SK-N-SH (cell line): ENCODE measurements around the gene ANKRD33B. TPM values are rescaled to one million over a fixed set of nuclear protein-coding genes. Genes with fewer than 3 reads are reported as not detected.

Source experiments
- CTCF ChIA-PET: fragments of 300-600, 350-600 bp; formaldehyde crosslinking; extraction: SDS; loops from one replicate; lab custom pipeline; 2021; lab: Yijun Ruan, JAX
- POLR2A ChIA-PET: fragments of 350-600 bp; sonication (Branson Sonifier 250); formaldehyde crosslinking; extraction: SDS; loops from one replicate; lab custom pipeline; 2020; ENCODE audit warnings: antibody characterized with exemption, inconsistent platforms; lab: Yijun Ruan, JAX
- DNase-seq: peaks from one replicate; pipeline ENCODE4 v3.0.0; 2012
- H2AFZ ChIP-seq: fragments of 200-600 bp; sonication (generic); 2 replicates; pipeline ENCODE4 v1.8.1; 2016; ENCODE audit warnings: antibody characterized with exemption, mild to moderate bottlenecking, low read depth
- H3F3A ChIP-seq: fragments of 200-600 bp; sonication (generic); replicated peaks from 2 replicates; pipeline ENCODE3; 2016; ENCODE audit warnings: antibody characterized with exemption, mild to moderate bottlenecking; ENCODE audit not compliant: insufficient read depth
- H3K27ac ChIP-seq, 2 experiments: fragments of 200-500 bp in 1 of 2; fragments of 200-600 bp in 1 of 2; sonication (Bioruptor generic) in 1 of 2; sonication (generic), shearing (Covaris generic) in 1 of 2; 2 replicates each; pipeline versions ENCODE4 v1.5.1 to v1.6.1; 2014 to 2016; ENCODE audit warnings: low read depth in 2 of 2, inconsistent platforms in 1 of 2, low read length in 1 of 2, mild to moderate bottlenecking in 1 of 2, mixed read lengths in 1 of 2
- H3K27me3 ChIP-seq: fragments of 200-600 bp; sonication (generic), shearing (Covaris generic); 2 replicates; pipeline ENCODE4 v1.6.1; 2016; ENCODE audit warnings: mixed run types; ENCODE audit not compliant: insufficient read depth
- H3K36me3 ChIP-seq, 2 experiments: fragments of 200-500 bp in 1 of 2; fragments of 200-600 bp in 1 of 2; sonication (Bioruptor generic) in 1 of 2; sonication (generic) in 1 of 2; replicated peaks in 1 of 2; 2 replicates each; pipeline versions ENCODE3 to v1.5.1; 2014 to 2016; ENCODE audit warnings: low read length in 1 of 2, mild to moderate bottlenecking in 1 of 2; ENCODE audit not compliant: insufficient read depth in 2 of 2, control insufficient read depth in 1 of 2
- H3K4me1 ChIP-seq, 2 experiments: fragments of 200-500 bp in 1 of 2; fragments of 200-600 bp in 1 of 2; sonication (Bioruptor generic) in 1 of 2; sonication (generic), shearing (Covaris generic) in 1 of 2; 2 replicates each; pipeline versions ENCODE4 v1.5.1 to v1.6.1; 2014 to 2016; ENCODE audit warnings: low read depth in 1 of 2, low read length in 1 of 2, mixed run types in 1 of 2; ENCODE audit not compliant: insufficient read depth in 2 of 2, control insufficient read depth in 1 of 2
- H3K4me2 ChIP-seq: fragments of 200-600 bp; sonication (generic), shearing (Covaris generic); 2 replicates; pipeline ENCODE4 v1.6.1; 2017; ENCODE audit warnings: mixed run types
- H3K4me3 ChIP-seq, 2 experiments: fragments of 200-500 bp in 1 of 2; fragments of 200-600 bp in 1 of 2; sonication (Bioruptor generic) in 1 of 2; sonication (generic), shearing (Covaris generic) in 1 of 2; 2 replicates each; pipeline versions ENCODE4 v1.5.1 to v1.8.1; 2014 to 2016; ENCODE audit warnings: low read depth in 2 of 2, inconsistent platforms in 1 of 2, low read length in 1 of 2, mild to moderate bottlenecking in 1 of 2, mixed read lengths in 1 of 2, moderate library complexity in 1 of 2
- H3K79me2 ChIP-seq: fragments of 200-600 bp; sonication (generic); 2 replicates; pipeline ENCODE4 v1.8.1; 2017; ENCODE audit warnings: mild to moderate bottlenecking; ENCODE audit not compliant: insufficient read depth
- H3K9ac ChIP-seq: fragments of 200-600 bp; sonication (generic); 2 replicates; pipeline ENCODE4 v1.6.1; 2017; ENCODE audit warnings: mixed run types
- H3K9me2 ChIP-seq: fragments of 200-600 bp; sonication (generic); 2 replicates; pipeline ENCODE4 v1.6.1; 2017; ENCODE audit warnings: mixed run types
- H3K9me3 ChIP-seq: fragments of 200-600 bp; sonication (generic); 2 replicates; pipeline ENCODE4 v1.6.1; 2017; ENCODE audit warnings: mixed run types, mild to moderate bottlenecking, moderate library complexity
- H4K20me1 ChIP-seq: fragments of 200-600 bp; sonication (generic); 2 replicates; pipeline ENCODE4 v1.6.1; 2017; ENCODE audit warnings: mild to moderate bottlenecking, mixed run types; ENCODE audit not compliant: insufficient read depth
- CTCF ChIP-seq: fragments of 200-600 bp; sonication (generic); IDR thresholded peaks from 2 replicates; pipeline ENCODE4 v1.6.1; 2017; ENCODE audit warnings: antibody characterized with exemption, mild to moderate bottlenecking, moderate library complexity
- ELF1 ChIP-seq: IDR thresholded peaks from 2 replicates; pipeline ENCODE4 v1.4.0; 2012
- FOXJ3 ChIP-seq: sonication (generic); formaldehyde crosslinking; IDR thresholded peaks from 2 replicates; pipeline ENCODE4 v1.5.1; 2020; ENCODE audit warnings: mild to moderate bottlenecking, missing genetic modification reagents
- GATA2 ChIP-seq: sonication (generic); formaldehyde crosslinking; IDR thresholded peaks from 2 replicates; pipeline ENCODE4 v1.5.0; 2020; ENCODE audit warnings: mild to moderate bottlenecking, missing genetic modification reagents
- IRF3 ChIP-seq: fragments of 150-350 bp; IDR thresholded peaks from 2 replicates; pipeline ENCODE4 v1.6.1; 2016; ENCODE audit warnings: mild to moderate bottlenecking, low read depth, low read length
- JUND ChIP-seq: IDR thresholded peaks from 2 replicates; pipeline ENCODE4 v1.4.0; 2012
- MAX ChIP-seq: IDR thresholded peaks from 2 replicates; pipeline ENCODE4 v1.4.0; 2012; ENCODE audit warnings: low read depth
- MEF2A ChIP-seq: IDR thresholded peaks from 2 replicates; pipeline ENCODE4 v1.4.0; 2012; ENCODE audit warnings: low read depth, borderline replicate concordance
- NRF1 ChIP-seq: IDR thresholded peaks from 2 replicates; pipeline ENCODE4 v1.6.1; 2012; ENCODE audit warnings: low read depth, mild to moderate bottlenecking, low read length
- RFX5 ChIP-seq: IDR thresholded peaks from 2 replicates; pipeline ENCODE4 v1.6.1; 2012; ENCODE audit warnings: mild to moderate bottlenecking, improper control_type of control experiment, low read length
- SIN3A ChIP-seq: IDR thresholded peaks from 2 replicates; pipeline ENCODE4 v1.6.1; 2012; ENCODE audit warnings: low read depth, mild to moderate bottlenecking, low read length, moderate library complexity, borderline replicate concordance
- SMC3 ChIP-seq: IDR thresholded peaks from 2 replicates; pipeline ENCODE4 v1.6.1; 2012; ENCODE audit warnings: low read depth, low read length, improper control_type of control experiment
- TAF1 ChIP-seq: IDR thresholded peaks from 2 replicates; pipeline ENCODE4 v1.6.1; 2012; ENCODE audit warnings: low read depth, mild to moderate bottlenecking, low read length, moderate library complexity, borderline replicate concordance
- USF1 ChIP-seq: IDR thresholded peaks from 2 replicates; pipeline ENCODE4 v1.4.0; 2012; ENCODE audit warnings: low read depth, borderline replicate concordance
- USF2 ChIP-seq: fragments of 150-350 bp; IDR thresholded peaks from 2 replicates; pipeline ENCODE4 v1.6.1; 2017; ENCODE audit warnings: antibody characterized with exemption, low read length, low read depth, borderline replicate concordance
- YY1 ChIP-seq: IDR thresholded peaks from 2 replicates; pipeline ENCODE4 v1.4.0; 2012; ENCODE audit warnings: low read depth, mild to moderate bottlenecking
- WGBS: methylation state at CpG from one replicate; pipeline ENCODE4 v1.1.6; 2017; ENCODE audit warnings: low lambda C conversion rate; 5-methylcytosine and 5-hydroxymethylcytosine counted together
- polyA plus RNA-seq, 3 experiments: library from polyadenylated mRNA; depleted of rRNA; stranded (reverse); fragments of >200 nt; gene quantifications; 2 replicates each; pipeline ENCODE4 v1.2.3, GENCODE V29; 2012

The ANKRD33B gene
- polyA plus RNA-seq, 1 of the 3 experiments (the other 2 are of a cell fraction): 1.8 TPM

- H3F3A ChIP-seq: peaks cover 5% of the 10 kb centered on the region
- no peaks in the 10 kb centered on the region for H4K20me1 ChIP-seq
- no peaks in the 10 kb centered on the region for H3K79me2 ChIP-seq
- CTCF ChIA-PET: interaction anchor here (1.1 to 2.1 kb wide), 2 partner anchors 52 to 81 kb away, joined by 4 to 5 read pairs; no protein-coding TSS in a partner anchor
- no peak for DNase-seq
- H3K9me2 ChIP-seq: no peaks in the 10 kb centered on the region
- H3K4me1 ChIP-seq: peaks cover 0 to 14% of the 10 kb centered on the region in 2 experiments; a peak in 2 of 4 replicates
- TF ChIP-seq TAF1 (no peak), USF2 (no peak), MEF2A (no peak), SMC3 (no peak), JUND (no peak), FOXJ3 (no peak), ELF1 (no peak)
- TF ChIP-seq, all 33 proteins: peak for 0
- no peak overlapping the region for H3K27ac ChIP-seq
- POLR2A ChIA-PET: no interaction called here
- no peaks in the 10 kb centered on the region for H3K9me3 ChIP-seq
- no peaks in the 10 kb centered on the region for H3K27me3 ChIP-seq
- H3K9ac ChIP-seq: no peak overlapping the region
- H3K36me3 ChIP-seq: no peaks in the 10 kb centered on the region
- no peak overlapping the region for H2AFZ ChIP-seq
- no peak overlapping the region for H3K4me2 ChIP-seq
- 85% methylated on average over 17 of the region's 17 CpGs for WGBS
- H3K4me3 ChIP-seq: no peak overlapping the region
Measured at GRCh38 chr5:10533226-10533625, 30.6 kb upstream of the ANKRD33B start.

- no peaks in the 10 kb centered on the region for H3K9me2 ChIP-seq
- DNase-seq: no peak
- TF ChIP-seq TAF1 (no peak), ELF1 (no peak), JUND (no peak), IRF3 (no peak), SIN3A (no peak), NRF1 (no peak), SMC3 (no peak), RFX5 (no peak), USF1 (no peak), YY1 (no peak), MAX (no peak), MEF2A (no peak), GATA2 (CRISPR knock-in tag) (no peak), CTCF (no peak)
Measured at GRCh38 chr5:10534561-10535530, 29.0 kb upstream of the ANKRD33B start.

More at GRCh38 chr5:10534561-10535530, 29.0 kb upstream of the ANKRD33B start:
- Histone ChIP-seq H3K79me2 (no peaks in the 10 kb centered on the region), H3K36me3 (no peaks in the 10 kb centered on the region), H3K27me3 (no peaks in the 10 kb centered on the region), H4K20me1 (no peaks in the 10 kb centered on the region), H3K27ac (no peak overlapping the region), H3F3A (no peaks in the 10 kb centered on the region), H3K4me1 (peaks cover 6 to 8% of the 10 kb centered on the region in 2 experiments; a peak in 2 of 4 replicates), H3K4me2 (no peak overlapping the region), H2AFZ (no peak overlapping the region), H3K4me3 (no peak overlapping the region), H3K9ac (no peak overlapping the region), H3K9me3 (no peaks in the 10 kb centered on the region)
- CTCF ChIA-PET: interaction anchor here (0.6 to 2.1 kb wide), 5 partner anchors 12 to 93 kb away, joined by 3 to 5 read pairs (median 4); no protein-coding TSS in a partner anchor
- POLR2A ChIA-PET: no interaction called here
- 88% methylated on average over 22 of the region's 23 CpGs for WGBS
